ENCODE measurements around the gene ZNF837.
A peak's percentile ranks its signal among the peaks of the same experiment; 100 is the strongest.

ZNF837 gene

GRCh38 chr19:58349590-58349989 lies 31.2 kb downstream of the ZNF837 start (continued):
- TF ChIP-seq, protein P1, sequence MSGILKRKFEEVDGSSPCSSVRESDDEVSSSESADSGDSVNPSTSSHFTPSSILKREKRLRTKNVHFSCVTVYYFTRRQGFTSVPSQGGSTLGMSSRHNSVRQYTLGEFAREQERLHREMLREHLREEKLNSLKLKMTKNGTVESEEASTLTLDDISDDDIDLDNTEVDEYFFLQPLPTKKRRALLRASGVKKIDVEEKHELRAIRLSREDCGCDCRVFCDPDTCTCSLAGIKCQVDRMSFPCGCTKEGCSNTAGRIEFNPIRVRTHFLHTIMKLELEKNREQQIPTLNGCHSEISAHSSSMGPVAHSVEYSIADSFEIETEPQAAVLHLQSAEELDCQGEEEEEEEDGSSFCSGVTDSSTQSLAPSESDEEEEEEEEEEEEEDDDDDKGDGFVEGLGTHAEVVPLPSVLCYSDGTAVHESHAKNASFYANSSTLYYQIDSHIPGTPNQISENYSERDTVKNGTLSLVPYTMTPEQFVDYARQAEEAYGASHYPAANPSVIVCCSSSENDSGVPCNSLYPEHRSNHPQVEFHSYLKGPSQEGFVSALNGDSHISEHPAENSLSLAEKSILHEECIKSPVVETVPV (CRISPR knock-in tag; IDR thresholded peaks at IDR 0.05), result no peak
- TF ChIP-seq GLIS3 (CRISPR knock-in tag; IDR thresholded peaks at IDR 0.05) (no peak), ZNF70 (CRISPR knock-in tag; IDR thresholded peaks at IDR 0.05) (no peak), ZFP3 (CRISPR knock-in tag; IDR thresholded peaks at IDR 0.05) (no peak), ZC3H10 (CRISPR knock-in tag; IDR thresholded peaks at IDR 0.05) (no peak), BACH2 (CRISPR knock-in tag; IDR thresholded peaks at IDR 0.05; ENCODE audit: borderline replicate concordance) (no peak)

- ATAC-seq, result peak; percentile 7
Observed at GRCh38 chr19:58348080-58348479, 32.8 kb downstream of the ZNF837 start.

DNA sequence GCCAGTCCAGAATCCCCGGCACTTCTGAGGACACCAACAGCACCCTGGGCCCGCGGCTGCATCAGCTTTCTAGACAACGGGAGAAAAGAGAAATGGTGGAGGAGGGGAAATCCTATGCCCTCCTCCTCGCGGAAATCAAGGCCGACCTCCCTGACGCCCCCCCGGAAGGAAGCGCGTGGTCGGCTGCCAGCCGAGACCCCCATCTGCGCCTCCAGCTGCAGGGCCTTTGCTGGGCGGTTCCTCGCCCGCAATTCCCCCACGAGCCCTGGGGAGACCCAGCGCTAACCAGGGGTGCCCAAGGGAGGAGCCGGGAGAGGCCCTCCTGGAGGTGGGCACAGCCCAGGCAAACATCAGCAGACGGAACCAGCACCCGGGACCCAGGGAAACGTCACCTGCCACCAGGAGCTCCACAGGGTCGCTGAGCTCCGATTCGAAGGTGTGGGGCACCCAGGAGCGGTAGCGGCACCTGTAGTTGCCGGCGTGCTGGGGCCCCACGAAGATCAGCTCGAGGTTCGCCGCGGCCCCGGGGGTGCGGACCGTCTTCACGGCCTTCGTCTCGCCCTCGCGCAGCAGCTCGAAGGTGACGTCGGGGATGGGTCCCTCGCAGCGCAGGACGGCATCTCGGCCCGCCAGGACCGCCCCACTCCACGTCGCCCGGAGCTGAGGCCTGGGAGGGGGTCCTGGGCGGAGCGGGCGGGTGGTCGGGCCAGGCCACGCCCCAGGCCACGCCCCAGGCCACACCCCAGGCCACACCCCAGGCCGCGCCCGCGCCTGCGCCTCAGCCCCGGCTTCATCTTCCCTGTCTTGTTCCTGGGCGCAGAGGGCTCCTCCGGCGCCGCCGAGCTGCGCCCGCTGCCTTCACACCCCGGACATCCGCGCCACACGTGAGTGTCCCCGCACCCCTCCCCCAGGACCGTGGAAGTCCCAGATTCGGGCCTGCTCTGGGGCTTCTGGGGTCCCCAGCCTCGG lies 33.6 kb downstream of the ZNF837 start:
- peak; percentile 95 for ATAC-seq

DNA sequence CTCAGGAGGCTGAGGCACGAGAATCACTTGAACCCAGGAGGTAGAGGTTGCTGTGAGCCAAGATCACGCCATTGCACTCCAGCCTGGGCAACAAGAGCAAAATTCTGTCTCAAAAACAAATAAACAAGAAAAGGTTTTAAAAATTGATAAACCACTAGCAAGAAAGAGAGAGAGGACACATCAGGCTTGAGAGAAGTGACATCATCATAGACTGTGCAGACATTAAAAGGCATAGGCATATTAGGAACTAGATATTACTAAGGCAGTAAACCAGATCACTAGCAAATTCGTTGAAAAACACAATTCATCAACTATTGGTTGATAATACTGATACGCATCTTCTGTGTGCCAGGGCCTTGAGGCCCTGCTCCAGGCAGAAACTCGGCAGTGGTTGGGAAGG lies 35.3 kb downstream of the ZNF837 start:
- no peak for TF ChIP-seq ZFP30 (CRISPR knock-in tag; IDR thresholded peaks at IDR 0.05)
- no peak for TF ChIP-seq RARB (CRISPR knock-in tag; IDR thresholded peaks at IDR 0.05)
- TF ChIP-seq OSR1 (CRISPR knock-in tag; IDR thresholded peaks at IDR 0.05), result no peak
- no peak for TF ChIP-seq TSHZ2 (CRISPR knock-in tag; IDR thresholded peaks at IDR 0.05)
- no peak for TF ChIP-seq ARNTL (CRISPR knock-in tag; IDR thresholded peaks at IDR 0.05; ENCODE audit: borderline replicate concordance, low read depth)
- TF ChIP-seq ZNF565 (CRISPR knock-in tag; conservative IDR thresholded peaks at IDR 0.05; ENCODE audit: low read depth), result no peak
- no peak for TF ChIP-seq ZC3H10 (CRISPR knock-in tag; IDR thresholded peaks at IDR 0.05)
- no peak for TF ChIP-seq ZNF70 (CRISPR knock-in tag; IDR thresholded peaks at IDR 0.05)
- no peak for TF ChIP-seq ISL1 (CRISPR knock-in tag; IDR thresholded peaks at IDR 0.05)
- no peak for TF ChIP-seq ZNF8 (CRISPR knock-in tag; IDR thresholded peaks at IDR 0.05)
- TF ChIP-seq ESRRG (CRISPR knock-in tag; IDR thresholded peaks at IDR 0.05), result no peak
- TF ChIP-seq SNAI2 (CRISPR knock-in tag; IDR thresholded peaks at IDR 0.05), result no peak
- TF ChIP-seq GLIS3 (CRISPR knock-in tag; IDR thresholded peaks at IDR 0.05), result no peak
- TF ChIP-seq, protein P1 (CRISPR knock-in tag; IDR thresholded peaks at IDR 0.05), result no peak
- ATAC-seq, result no peak

More for the DNA sequence above, 33.6 kb downstream of the ZNF837 start:
- no peak for TF ChIP-seq OSR1 (CRISPR knock-in tag; IDR thresholded peaks at IDR 0.05)
- no peak for TF ChIP-seq PPARA (CRISPR knock-in tag; IDR thresholded peaks at IDR 0.05; ENCODE audit: borderline replicate concordance)
- no peak for TF ChIP-seq ZFP3 (CRISPR knock-in tag; IDR thresholded peaks at IDR 0.05)
- TF ChIP-seq BACH2 (CRISPR knock-in tag; IDR thresholded peaks at IDR 0.05; ENCODE audit: borderline replicate concordance), result no peak
- TF ChIP-seq CREB5 (CRISPR knock-in tag; IDR thresholded peaks at IDR 0.05; ENCODE audit: low read depth), result no peak
- no peak for TF ChIP-seq CSDC2 (CRISPR knock-in tag; IDR thresholded peaks at IDR 0.05)
- no peak for TF ChIP-seq ZNF565 (CRISPR knock-in tag; conservative IDR thresholded peaks at IDR 0.05; ENCODE audit: low read depth)
- no peak for TF ChIP-seq TOX (CRISPR knock-in tag; IDR thresholded peaks at IDR 0.05; ENCODE audit: borderline replicate concordance)
- TF ChIP-seq PATZ1 (CRISPR knock-in tag; IDR thresholded peaks at IDR 0.05; ENCODE audit: borderline replicate concordance), result no peak
- no peak for TF ChIP-seq RARB (CRISPR knock-in tag; IDR thresholded peaks at IDR 0.05)
- no peak for TF ChIP-seq ZC3H10 (CRISPR knock-in tag; IDR thresholded peaks at IDR 0.05)
- TF ChIP-seq, protein P2, sequence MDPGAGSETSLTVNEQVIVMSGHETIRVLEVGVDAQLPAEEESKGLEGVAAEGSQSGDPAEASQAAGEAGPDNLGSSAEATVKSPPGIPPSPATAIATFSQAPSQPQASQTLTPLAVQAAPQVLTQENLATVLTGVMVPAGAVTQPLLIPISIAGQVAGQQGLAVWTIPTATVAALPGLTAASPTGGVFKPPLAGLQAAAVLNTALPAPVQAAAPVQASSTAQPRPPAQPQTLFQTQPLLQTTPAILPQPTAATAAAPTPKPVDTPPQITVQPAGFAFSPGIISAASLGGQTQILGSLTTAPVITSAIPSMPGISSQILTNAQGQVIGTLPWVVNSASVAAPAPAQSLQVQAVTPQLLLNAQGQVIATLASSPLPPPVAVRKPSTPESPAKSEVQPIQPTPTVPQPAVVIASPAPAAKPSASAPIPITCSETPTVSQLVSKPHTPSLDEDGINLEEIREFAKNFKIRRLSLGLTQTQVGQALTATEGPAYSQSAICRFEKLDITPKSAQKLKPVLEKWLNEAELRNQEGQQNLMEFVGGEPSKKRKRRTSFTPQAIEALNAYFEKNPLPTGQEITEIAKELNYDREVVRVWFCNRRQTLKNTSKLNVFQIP (CRISPR knock-in tag; IDR thresholded peaks at IDR 0.05; ENCODE audit: borderline replicate concordance, low read depth), result no peak
- TF ChIP-seq ESRRG (CRISPR knock-in tag; IDR thresholded peaks at IDR 0.05), result no peak
